Naive thymus-derived CD8-positive, alpha-beta T cell (primary cell): Measurements from ENCODE around the gene ASCL2. TPM values are rescaled to one million over a fixed set of nuclear protein-coding genes. Genes with fewer than 3 reads are reported as not detected.

ENCODE experiments used
- ATAC-seq, 2 donors: fragments of 150-1000 bp; cut with Tn5 transposase in 1 of 2; sonication (Bioruptor Pico), chemical (Tn5 transposase) in 1 of 2; 1 replicate in 1 of 2; 2 replicates in 1 of 2; pipeline ENCODE4 v1.10.0; 2021; ENCODE audit warnings: mild to moderate bottlenecking in 2 of 2, moderate library complexity in 2 of 2
- POLR2A ChIA-PET: fragments of 350-600 bp; sonication (Branson Sonifier 250); formaldehyde crosslinking; loops from one replicate; lab custom pipeline; 2021; ENCODE audit warnings: antibody characterized with exemption; lab: Charles Lee
- DNase-seq, 10 donors: peaks; one replicate each; pipeline versions ENCODE4 v3.0.0 to v3.0.0-alpha.2; 2020 to 2022
- H3K27ac Mint-ChIP-seq, 10 donors: one replicate each; pipeline ENCODE4 v1.8.0; 2020 to 2022; ENCODE audit warnings: mild to moderate bottlenecking in 10 of 10, mixed read lengths in 10 of 10, moderate library complexity in 4 of 10, inconsistent platforms in 1 of 10
- H3K27me3 Mint-ChIP-seq, 5 donors: one replicate each; pipeline ENCODE4 v1.8.0; 2021 to 2022; ENCODE audit warnings: mixed read lengths in 5 of 5
- H3K36me3 Mint-ChIP-seq, 3 donors: one replicate each; pipeline ENCODE4 v1.8.0; 2020 to 2022; ENCODE audit warnings: mixed read lengths in 3 of 3, mild to moderate bottlenecking in 2 of 3, inconsistent platforms in 1 of 3
- H3K4me1 Mint-ChIP-seq, 4 donors: one replicate each; pipeline ENCODE4 v1.8.0; 2021 to 2022; ENCODE audit warnings: mixed read lengths in 4 of 4
- H3K4me3 Mint-ChIP-seq, 10 donors: one replicate each; pipeline ENCODE4 v1.8.0; 2020 to 2022; ENCODE audit warnings: mild to moderate bottlenecking in 10 of 10, mixed read lengths in 10 of 10, moderate library complexity in 6 of 10, inconsistent platforms in 1 of 10
- H3K9me3 Mint-ChIP-seq, 9 donors: one replicate each; pipeline ENCODE4 v1.8.0; 2020 to 2022; ENCODE audit warnings: mixed read lengths in 9 of 9, mild to moderate bottlenecking in 3 of 9, inconsistent platforms in 1 of 9, moderate library complexity in 1 of 9
- polyA plus RNA-seq, 3 donors: library from polyadenylated mRNA; unstranded; fragments of 300-500 nt; fragmentation: Illumina TruSeq; gene quantifications; one replicate each; pipeline ENCODE4 v1.2.3, GENCODE V29; 2021
- total RNA-seq, 8 experiments: library from RNA in 2 of 8; stranded (reverse) in 2 of 8; gene quantifications; one replicate each; pipeline ENCODE4 v1.2.3 and lab custom pipeline; 2021 to 2026

ASCL2 gene
- total and polyA plus RNA-seq, 5 experiments from 2014 or later = 0.19 to 2.8 (median 0.23) TPM; not detected in 2

GRCh38 chr11:2314136-2314524, 43.7 kb upstream of the ASCL2 start:
- Mint-ChIP-seq H3K4me1 (peaks cover 22 to 56% (median 42%) of the 10 kb centered on the region in 4 donors), H3K4me3 (no peak overlapping the region), H3K27me3 (no peaks in the 10 kb centered on the region), H3K36me3 (peaks cover 0 to 7% (median 0%) of the 10 kb centered on the region in 3 donors), H3K27ac (peak overlapping the region in 2 of 10 donors; percentile 76 to 84), H3K9me3 (no peaks in the 10 kb centered on the region)
- ATAC-seq (no peak), DNase-seq (no peak)
- POLR2A ChIA-PET = interaction anchor here (1.5 to 2.6 kb wide), 3 partner anchors 9 to 15 kb away, joined by 5 to 19 read pairs (median 16); partner anchors contain the start of genes C11orf21 and TSPAN32

GRCh38 chr11:2313051-2313951, 42.9 kb upstream of the ASCL2 start:
- peak overlapping the region in 7 of 10 donors; percentile 37 to 90 (median 82) for H3K27ac Mint-ChIP-seq
- no peak for ATAC-seq
- no peaks in the 10 kb centered on the region for H3K9me3 Mint-ChIP-seq
- peaks cover 22 to 60% (median 39%) of the 10 kb centered on the region in 4 donors for H3K4me1 Mint-ChIP-seq
- peaks cover 0 to 7% (median 0%) of the 10 kb centered on the region in 3 donors for H3K36me3 Mint-ChIP-seq
- POLR2A ChIA-PET = interaction anchor here (0.6 to 2.6 kb wide), 5 partner anchors 8 to 768 kb away, joined by 3 to 19 read pairs (median 5); partner anchors contain the start of genes C11orf21 and TSPAN32
- no peaks in the 10 kb centered on the region for H3K27me3 Mint-ChIP-seq
- H3K4me3 Mint-ChIP-seq = peak overlapping the region in 1 of 10 donors; percentile 33
- peak in 1 of 10 donors; percentile 11 for DNase-seq

- H3K27me3 Mint-ChIP-seq = no peaks in the 10 kb centered on the region
- H3K4me3 Mint-ChIP-seq = peak overlapping the region in 2 of 10 donors; percentile 7 to 47
- peaks cover 24 to 59% (median 37%) of the 10 kb centered on the region in 4 donors for H3K4me1 Mint-ChIP-seq
- DNase-seq (no peak), ATAC-seq (no peak)
- H3K36me3 Mint-ChIP-seq = peaks cover 0 to 8% (median 0%) of the 10 kb centered on the region in 3 donors
- POLR2A ChIA-PET = interaction anchor here (0.6 to 4.1 kb wide), 8 partner anchors 8 to 13 kb away, joined by 3 to 31 read pairs (median 10); partner anchors contain the start of genes C11orf21 and TSPAN32
- H3K27ac Mint-ChIP-seq = peak overlapping the region in 8 of 10 donors; percentile 69 to 90 (median 82)
- H3K9me3 Mint-ChIP-seq = no peaks in the 10 kb centered on the region
Measured at GRCh38 chr11:2312232-2313042, 42.0 kb upstream of the ASCL2 start.

- Mint-ChIP-seq H3K4me1 (peaks cover 17 to 59% (median 35%) of the 10 kb centered on the region in 4 donors), H3K9me3 (no peaks in the 10 kb centered on the region), H3K27me3 (no peaks in the 10 kb centered on the region), H3K27ac (peak overlapping the region in 8 of 10 donors; percentile 33 to 84 (median 75)), H3K36me3 (peaks cover 0 to 5% (median 0%) of the 10 kb centered on the region in 3 donors), H3K4me3 (no peak overlapping the region)
- DNase-seq (no peak), ATAC-seq (peak in 1 of 2 donors; percentile 12)
- POLR2A ChIA-PET = interaction anchor here (0.6 to 9.5 kb wide), 7 partner anchors 7 to 46 kb away, joined by 3 to 112 read pairs (median 5); partner anchors contain the start of genes C11orf21 and TSPAN32
Measured at GRCh38 chr11:2311353-2312133, 41.2 kb upstream of the ASCL2 start.

- Mint-ChIP-seq H3K27me3 (no peaks in the 10 kb centered on the region), H3K36me3 (peaks cover 0 to 5% (median 2%) of the 10 kb centered on the region in 3 donors), H3K4me3 (no peak overlapping the region), H3K27ac (peak overlapping the region in 2 of 10 donors; percentile 14 to 84), H3K9me3 (no peaks in the 10 kb centered on the region), H3K4me1 (peaks cover 22 to 62% (median 38%) of the 10 kb centered on the region in 4 donors)
- POLR2A ChIA-PET = interaction anchor here (1.0 to 9.5 kb wide), 6 partner anchors 8 to 90 kb away, joined by 3 to 112 read pairs (median 11); partner anchors contain the start of genes C11orf21, TSPAN32 and TSSC4
- DNase-seq (no peak), ATAC-seq (no peak)
Measured at GRCh38 chr11:2310786-2311352, 40.5 kb upstream of the ASCL2 start.

- POLR2A ChIA-PET = interaction anchor here (0.6 to 9.5 kb wide), 7 partner anchors 8 to 93 kb away, joined by 3 to 112 read pairs (median 8); partner anchors contain the start of genes C11orf21, TSPAN32 and TSSC4
- ATAC-seq = no peak
- peaks cover 26 to 67% (median 42%) of the 10 kb centered on the region in 4 donors for H3K4me1 Mint-ChIP-seq
- H3K27me3 Mint-ChIP-seq = no peaks in the 10 kb centered on the region
- H3K4me3 Mint-ChIP-seq = no peak overlapping the region
- no peak for DNase-seq
- H3K9me3 Mint-ChIP-seq = no peaks in the 10 kb centered on the region
- peaks cover 0 to 5% (median 2%) of the 10 kb centered on the region in 3 donors for H3K36me3 Mint-ChIP-seq
- H3K27ac Mint-ChIP-seq = peak overlapping the region in 6 of 10 donors; percentile 35 to 85 (median 57)
Measured at GRCh38 chr11:2310073-2310785, 39.8 kb upstream of the ASCL2 start.

- DNase-seq (no peak), ATAC-seq (no peak)
- Mint-ChIP-seq H3K36me3 (peaks cover 0 to 5% (median 2%) of the 10 kb centered on the region in 3 donors), H3K27ac (peak overlapping the region in 6 of 10 donors; percentile 9 to 72 (median 44)), H3K4me3 (no peak overlapping the region), H3K4me1 (peaks cover 28 to 67% (median 45%) of the 10 kb centered on the region in 4 donors), H3K27me3 (no peaks in the 10 kb centered on the region), H3K9me3 (no peaks in the 10 kb centered on the region)
- POLR2A ChIA-PET = interaction anchor here (0.6 to 9.5 kb wide), 6 partner anchors 7 to 94 kb away, joined by 3 to 112 read pairs (median 11); partner anchors contain the start of genes C11orf21, TSPAN32 and TSSC4
Measured at GRCh38 chr11:2309251-2310072, 39.1 kb upstream of the ASCL2 start.

GRCh38 chr11:2308713-2309112, 38.3 kb upstream of the ASCL2 start:
- H3K27me3 Mint-ChIP-seq = no peaks in the 10 kb centered on the region
- DNase-seq (no peak), ATAC-seq (no peak)
- peak overlapping the region in 1 of 10 donors; percentile 69 for H3K27ac Mint-ChIP-seq
- peaks cover 0 to 5% (median 2%) of the 10 kb centered on the region in 3 donors for H3K36me3 Mint-ChIP-seq
- POLR2A ChIA-PET = interaction anchor here (1.4 to 9.5 kb wide), 4 partner anchors 10 to 95 kb away, joined by 3 to 112 read pairs (median 20); partner anchors contain the start of gene TSSC4
- H3K4me3 Mint-ChIP-seq = no peak overlapping the region
- H3K4me1 Mint-ChIP-seq = peaks cover 30 to 72% (median 49%) of the 10 kb centered on the region in 4 donors
- H3K9me3 Mint-ChIP-seq = no peaks in the 10 kb centered on the region

- H3K27ac Mint-ChIP-seq = peak overlapping the region in 8 of 10 donors; percentile 29 to 92 (median 66)
- peak in 1 of 10 donors; percentile 7 for DNase-seq
- H3K4me3 Mint-ChIP-seq = peak overlapping the region in 6 of 10 donors; percentile 9 to 98 (median 52)
- POLR2A ChIA-PET = interaction anchor here (1.3 to 10.9 kb wide), 7 partner anchors 9 to 112 kb away, joined by 4 to 113 read pairs (median 31); partner anchors contain the start of genes CD81 and TSSC4
- H3K27me3 Mint-ChIP-seq = no peaks in the 10 kb centered on the region
- H3K36me3 Mint-ChIP-seq = peaks cover 0 to 5% (median 2%) of the 10 kb centered on the region in 3 donors
- H3K9me3 Mint-ChIP-seq = no peaks in the 10 kb centered on the region
- H3K4me1 Mint-ChIP-seq = peaks cover 26 to 69% (median 48%) of the 10 kb centered on the region in 4 donors
- ATAC-seq = no peak
Measured at GRCh38 chr11:2307501-2308331, 37.3 kb upstream of the ASCL2 start.
